Spleen (tissue), 11 donors: ENCODE results near the gene MYRF. TPM values are rescaled to one million over a fixed set of nuclear protein-coding genes. Genes with fewer than 3 reads are reported as not detected.

ENCODE experiments used
- DNase-seq: peaks from one replicate; pipeline ENCODE4 v3.0.0-alpha.2; 2020
- H3K27ac ChIP-seq, 8 donors: fragments of 200-600 bp; sonication (generic) in 7 of 8; 1 replicate in 4 of 8; 2 replicates in 4 of 8; pipeline versions ENCODE4 v1.5.0 to v1.8.0; 2016 to 2021; ENCODE audit warnings: inconsistent platforms in 4 of 8, mild to moderate bottlenecking in 4 of 8, moderate library complexity in 1 of 8
- H3K27me3 ChIP-seq, 7 donors: fragments of 200-600 bp; sonication (generic) in 6 of 7; replicated peaks in 1 of 7; 1 replicate in 4 of 7; 2 replicates in 3 of 7; pipeline versions ENCODE4 v1.5.0 to v1.8.0; 2016 to 2021; ENCODE audit warnings: inconsistent platforms in 3 of 7, mild to moderate bottlenecking in 1 of 7
- H3K36me3 ChIP-seq, 6 donors: fragments of 200-600 bp; sonication (generic) in 5 of 6; 1 replicate in 4 of 6; 2 replicates in 2 of 6; pipeline versions ENCODE4 v1.5.0 to v1.8.0; 2016 to 2021; ENCODE audit warnings: inconsistent platforms in 2 of 6
- H3K4me1 ChIP-seq, 6 donors: fragments of 200-600 bp; sonication (generic) in 5 of 6; 1 replicate in 3 of 6; 2 replicates in 3 of 6; pipeline versions ENCODE4 v1.5.0 to v1.8.0; 2016 to 2021; ENCODE audit warnings: inconsistent platforms in 3 of 6
- H3K4me3 ChIP-seq, 8 donors: fragments of 200-600 bp; sonication (generic) in 7 of 8; 1 replicate in 4 of 8; 2 replicates in 4 of 8; pipeline versions ENCODE4 v1.5.0 to v1.8.0; 2016 to 2021; ENCODE audit warnings: inconsistent platforms in 4 of 8, mild to moderate bottlenecking in 4 of 8, moderate library complexity in 2 of 8
- H3K9me3 ChIP-seq, 8 donors: fragments of 200-600 bp; sonication (generic) in 7 of 8; 1 replicate in 4 of 8; 2 replicates in 4 of 8; pipeline versions ENCODE4 v1.5.0 to v1.8.0; 2016 to 2021; ENCODE audit warnings: inconsistent platforms in 4 of 8
- CTCF ChIP-seq, 11 experiments: fragments of 200-600 bp in 7 of 11; fragments of 450-650 bp in 4 of 11; sonication (generic) in 4 of 11; IDR thresholded peaks in 8 of 11; conservative IDR thresholded peaks in 3 of 11; 1 replicate in 7 of 11; 2 replicates in 4 of 11; pipeline versions ENCODE4 v1.4.0 to v1.8.0; 2016 to 2021; ENCODE audit warnings: antibody characterized with exemption in 11 of 11, inconsistent platforms in 4 of 11, mild to moderate bottlenecking in 1 of 11
- POLR2A ChIP-seq, 3 donors: fragments of 450-650 bp; IDR thresholded peaks; one replicate each; pipeline ENCODE4 v1.5.1; 2017; ENCODE audit warnings: antibody characterized with exemption in 3 of 3, mild to moderate bottlenecking in 1 of 3
- POLR2AphosphoS5 ChIP-seq, 3 donors: sonication (generic); formaldehyde crosslinking; IDR thresholded peaks; one replicate each; pipeline ENCODE4 v1.5.1; 2017; ENCODE audit warnings: antibody characterized with exemption in 3 of 3
- WGBS, 5 donors: extraction: QIAGEN DNeasy Blood & Tissue Kit in 3 of 5; methylation state at CpG; one replicate each; pipeline versions ENCODE4 v1.1.5 to v1.1.7; 2013 to 2018; 5-methylcytosine and 5-hydroxymethylcytosine counted together
- intact Hi-C: fragments of 100-400 bp; cut with DNase I; formaldehyde crosslinking; loops from one replicate; pipeline ENCODE4 v1.15.0; 2023; ENCODE audit warnings: low total_unique reads
- polyA plus RNA-seq, 3 donors: library from polyadenylated mRNA; stranded (reverse); fragments of 200-250 nt; gene quantifications; one replicate each; pipeline ENCODE4 v1.2.1, GENCODE V29; 2013
- total RNA-seq, 7 donors: library from RNA; depleted of rRNA in 3 of 7; stranded (reverse); fragments of >200 nt in 3 of 7; fragmentation: NEBNext Ultra II Directional in 4 of 7; extraction: Animal tissue kit (Norgen Biotek cat#: 25700) in 4 of 7; gene quantifications; one replicate each; pipeline versions ENCODE4 v1.1.0 to v1.2.1, GENCODE V29; 2016 to 2021
- donor health status: healthy with polysubstance abuse.
- donor health status: DM: no; HTN: no; CAD: no; lungs with moderate emphysema.
- donor health status: DM: no; HTN: no; CAD: no.
- donor health status: Bipolar disorder and iron deficiency.
- donor health status: healthy.
- donor health status: DM: no; HTN: no; CAD: no.
- donor health status: DM: yes; HTN: yes; CAD: no.

Gene MYRF
- total and polyA plus RNA-seq, 10 donors, result 0.15 to 1.5 (median 0.55) TPM

GRCh38 chr11:61764606-61765260 is 12.3 kb downstream of the MYRF start:
- no peak for DNase-seq
- Histone ChIP-seq H3K4me1 (no peaks in the 10 kb centered on the region), H3K9me3 (no peaks in the 10 kb centered on the region), H3K27ac (no peak overlapping the region), H3K36me3 (no peaks in the 10 kb centered on the region), H3K4me3 (no peak overlapping the region), H3K27me3 (peaks cover 0 to 43% (median 0%) of the 10 kb centered on the region in 7 donors)
- no peak for TF ChIP-seq POLR2A (IDR thresholded peaks at IDR 0.05)
- no peak for TF ChIP-seq POLR2AphosphoS5 (IDR thresholded peaks at IDR 0.05)
- WGBS, 5 donors, result 45 to 77% (median 69%) methylated on average over 7 to 22 of the region's 22 CpGs
- intact Hi-C loops, result no loop called here

- TF ChIP-seq POLR2A (IDR thresholded peaks at IDR 0.05) (no peak), CTCF (IDR thresholded peaks at IDR 0.05 in 8 of 11, conservative IDR thresholded peaks at IDR 0.05 in 3 of 11) (no peak), POLR2AphosphoS5 (IDR thresholded peaks at IDR 0.05) (no peak)
- H3K27me3 ChIP-seq, result peaks cover 0 to 38% (median 0%) of the 10 kb centered on the region in 7 donors
- no peak for DNase-seq
- no peak overlapping the region for H3K27ac ChIP-seq
- no peak overlapping the region for H3K4me3 ChIP-seq
- H3K9me3 ChIP-seq, result no peaks in the 10 kb centered on the region
- intact Hi-C loops, result no loop called here
- no peaks in the 10 kb centered on the region for H3K4me1 ChIP-seq
- no peaks in the 10 kb centered on the region for H3K36me3 ChIP-seq
- WGBS, 5 donors, result 84 to 91% (median 88%) methylated on average over 9 to 26 of the region's 26 CpGs
Observed at GRCh38 chr11:61765550-61766253, 13.3 kb downstream of the MYRF start.

DNA sequence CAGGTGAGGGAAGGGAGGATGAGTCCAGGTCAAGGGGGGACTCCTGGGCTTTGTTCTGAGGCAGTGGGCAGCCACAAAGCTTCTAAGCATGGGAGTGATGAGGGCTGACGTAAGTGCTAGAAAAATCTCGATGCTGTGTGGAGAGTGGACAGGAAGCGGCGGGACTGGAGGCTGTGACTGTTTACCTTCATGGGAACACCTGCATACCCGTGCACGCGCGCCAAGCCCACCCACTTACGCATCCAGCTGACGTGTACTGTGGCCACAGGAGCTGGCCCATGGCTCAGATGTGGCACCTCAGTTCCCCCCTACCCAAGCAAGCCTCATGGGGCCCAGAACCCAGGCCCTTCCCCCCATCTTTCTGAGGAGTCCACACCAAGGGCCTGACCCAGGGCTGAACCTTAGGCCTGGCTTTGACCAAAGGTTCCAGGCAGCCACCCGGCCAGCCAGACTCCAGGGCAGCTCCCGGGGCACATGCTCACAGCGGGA is 14.0 kb downstream of the MYRF start:
- Histone ChIP-seq H3K36me3 (no peaks in the 10 kb centered on the region), H3K27ac (no peak overlapping the region), H3K9me3 (no peaks in the 10 kb centered on the region), H3K4me1 (no peaks in the 10 kb centered on the region), H3K4me3 (no peak overlapping the region), H3K27me3 (peaks cover 0 to 32% (median 0%) of the 10 kb centered on the region in 7 donors)
- DNase-seq, result no peak
- WGBS, 5 donors, result 73 to 85% (median 80%) methylated on average over 10 to 13 of the region's 13 CpGs
- intact Hi-C loops, result no loop called here
- TF ChIP-seq POLR2A (IDR thresholded peaks at IDR 0.05) (no peak), CTCF (IDR thresholded peaks at IDR 0.05 in 8 of 11, conservative IDR thresholded peaks at IDR 0.05 in 3 of 11) (no peak)

GRCh38 chr11:61768376-61769076 is 16.1 kb downstream of the MYRF start:
- Histone ChIP-seq H3K36me3 (no peaks in the 10 kb centered on the region), H3K4me1 (peaks cover 0 to 13% (median 5%) of the 10 kb centered on the region in 6 donors), H3K27me3 (peaks cover 0 to 11% (median 0%) of the 10 kb centered on the region in 7 donors), H3K9me3 (no peaks in the 10 kb centered on the region), H3K4me3 (no peak overlapping the region), H3K27ac (no peak overlapping the region)
- intact Hi-C loops, result no loop called here
- DNase-seq, result no peak
- TF ChIP-seq POLR2AphosphoS5 (IDR thresholded peaks at IDR 0.05), result no peak
- TF ChIP-seq CTCF (IDR thresholded peaks at IDR 0.05 in 8 of 11, conservative IDR thresholded peaks at IDR 0.05 in 3 of 11), result no peak
- TF ChIP-seq POLR2A (IDR thresholded peaks at IDR 0.05), result no peak
- 61 to 78% (median 73%) methylated on average over 9 to 11 of the region's 11 CpGs for WGBS, 5 donors
